Keratinocyte (primary cell): Measurements from ENCODE around the gene FAM229A. TPM values are rescaled to one million over a fixed set of nuclear protein-coding genes. Genes with fewer than 3 reads are reported as not detected.

Source experiments
- DNase-seq: peaks from one replicate; pipeline ENCODE4 v3.0.0-alpha.2; 2011; ENCODE audit warnings: low read depth, missing footprints, low spot score
- FAIRE-seq: peaks from 2 replicates; lab custom pipeline; 2011; peaks lifted over from hg19 to GRCh38; lab: Jason Lieb, UNC
- H2AFZ ChIP-seq: 2 replicates; pipeline ENCODE4 v1.6.0; 2012; ENCODE audit warnings: low read length, control low read depth, inconsistent platforms; ENCODE audit not compliant: control insufficient read depth
- H3K27ac ChIP-seq: 2 replicates; pipeline ENCODE4 v1.5.1; 2011; ENCODE audit warnings: low read length; ENCODE audit not compliant: control insufficient read depth, insufficient read depth
- H3K27me3 ChIP-seq: 3 replicates; pipeline ENCODE4 v1.6.0; 2011; ENCODE audit warnings: low read length; ENCODE audit not compliant: control insufficient read depth, insufficient read depth; ENCODE audit errors: extremely low read depth
- H3K36me3 ChIP-seq, 2 experiments: 2 replicates in 1 of 2; 3 replicates in 1 of 2; pipeline ENCODE4 v1.5.1; 2011; ENCODE audit warnings: low read length in 2 of 2, mild to moderate bottlenecking in 1 of 2; ENCODE audit not compliant: control insufficient read depth in 2 of 2, insufficient read depth in 2 of 2; ENCODE audit errors: extremely low read depth in 1 of 2
- H3K4me1 ChIP-seq: 3 replicates; pipeline ENCODE4 v1.5.1; 2011; ENCODE audit warnings: low read length; ENCODE audit not compliant: control insufficient read depth, insufficient read depth; ENCODE audit errors: extremely low read depth
- H3K4me2 ChIP-seq: 3 replicates; pipeline ENCODE4 v1.6.0; 2011; ENCODE audit warnings: low read depth, low read length; ENCODE audit not compliant: control insufficient read depth, insufficient read depth; ENCODE audit errors: extremely low read depth
- H3K4me3 ChIP-seq, 3 experiments: fragments of 200-600 bp in 1 of 3; sonication (generic) in 1 of 3; 2 replicates in 2 of 3; 3 replicates in 1 of 3; pipeline ENCODE4 v1.5.1; 2011 to 2016; ENCODE audit warnings: low read length in 3 of 3, mild to moderate bottlenecking in 3 of 3, control low read depth in 2 of 3, inconsistent platforms in 1 of 3, low read depth in 1 of 3, mixed read lengths in 1 of 3, mixed run types in 1 of 3, moderate library complexity in 1 of 3; ENCODE audit not compliant: control insufficient read depth in 2 of 3, insufficient read depth in 2 of 3; ENCODE audit errors: extremely low read depth in 1 of 3
- H3K79me2 ChIP-seq: 2 replicates; pipeline ENCODE4 v1.6.0; 2012; ENCODE audit warnings: low read length; ENCODE audit not compliant: control insufficient read depth, insufficient read depth
- H3K9ac ChIP-seq: 3 replicates; pipeline ENCODE4 v1.6.0; 2011; ENCODE audit warnings: low read length; ENCODE audit not compliant: control insufficient read depth, insufficient read depth; ENCODE audit errors: extremely low read depth
- H3K9me1 ChIP-seq: 3 replicates; pipeline ENCODE4 v1.6.0; 2011; ENCODE audit warnings: low read length; ENCODE audit not compliant: control insufficient read depth, insufficient read depth; ENCODE audit errors: extremely low read depth
- H3K9me3 ChIP-seq: 2 replicates; pipeline ENCODE4 v1.5.1; 2012; ENCODE audit warnings: low read depth, low read length; ENCODE audit not compliant: control insufficient read depth
- H4K20me1 ChIP-seq: 3 replicates; pipeline ENCODE4 v1.6.0; 2011; ENCODE audit warnings: low read length; ENCODE audit not compliant: control insufficient read depth, insufficient read depth; ENCODE audit errors: extremely low read depth
- CTCF ChIP-seq, 3 experiments: IDR thresholded peaks in 1 of 3; conservative IDR thresholded peaks in 1 of 3; optimal IDR thresholded peaks in 1 of 3; 2 replicates in 2 of 3; 3 replicates in 1 of 3; pipeline versions ENCODE3 to v1.5.1; 2011; ENCODE audit warnings: low read length in 3 of 3, mild to moderate bottlenecking in 3 of 3, moderate library complexity in 2 of 3, control low read depth in 1 of 3, inconsistent platforms in 1 of 3; ENCODE audit not compliant: insufficient read depth in 2 of 3; ENCODE audit errors: extremely low read depth in 1 of 3
- EZH2 ChIP-seq: IDR thresholded peaks from one replicate; pipeline ENCODE4 v1.6.1; 2012; ENCODE audit warnings: inconsistent platforms, mild to moderate bottlenecking, low read length, moderate library complexity
- dilution Hi-C: fragments of 300-500 bp; cut with MboI; formaldehyde crosslinking; loops from one replicate; pipeline ENCODE4 v1.7.0; 2020; ENCODE audit warnings: low sequenced_read_pairs; ENCODE audit not compliant: extremely low pct_ligation_motif_present
- polyA plus RNA-seq, 5 experiments: library from polyadenylated mRNA; depleted of rRNA in 3 of 5; stranded (reverse) in 3 of 5; stranded (forward) in 1 of 5; unstranded in 1 of 5; fragments of >200 nt; gene quantifications; 1 replicate in 1 of 5; 2 replicates in 3 of 5; 3 replicates in 1 of 5; pipeline versions ENCODE4 v1.2.1 to v1.2.3, GENCODE V29; 2011 to 2012; ENCODE audit warnings: missing spikeins in 2 of 5, low read depth in 1 of 5, low replicate concordance in 1 of 5

The FAM229A gene
- polyA plus RNA-seq, 1 donor (not counting 4 experiments of a cell fraction or from before 2014, with no cell fraction given): 1.1 TPM

GRCh38 chr1:32380057-32380456, 17.8 kb upstream of the FAM229A start:
- Histone ChIP-seq H3K9me3 (no peaks in the 10 kb centered on the region), H3K9ac (no peak overlapping the region), H3K9me1 (no peaks in the 10 kb centered on the region), H3K27me3 (no peaks in the 10 kb centered on the region), H3K79me2 (no peaks in the 10 kb centered on the region), H3K4me1 (no peaks in the 10 kb centered on the region), H3K4me3 (no peak overlapping the region), H4K20me1 (no peaks in the 10 kb centered on the region), H2AFZ (no peak overlapping the region), H3K36me3 (peaks cover 39 to 42% of the 10 kb centered on the region in 2 experiments), H3K27ac (no peak overlapping the region), H3K4me2 (no peak overlapping the region)
- TF ChIP-seq CTCF (optimal IDR thresholded peaks at IDR 0.05 in 1 of 3, IDR thresholded peaks at IDR 0.05 in 1 of 3, conservative IDR thresholded peaks at IDR 0.05 in 1 of 3; ENCODE audit: extremely low read depth in 1 of 3, insufficient read depth in 2 of 3, low read length in 3 of 3) (no peak), EZH2 (no peak)
- FAIRE-seq (no peak), DNase-seq (no peak)
- dilution Hi-C loops: no loop called here

GRCh38 chr1:32377541-32378220, 15.4 kb upstream of the FAM229A start:
- Histone ChIP-seq H3K4me3 (no peak overlapping the region), H3K9me1 (no peaks in the 10 kb centered on the region), H3K9me3 (no peaks in the 10 kb centered on the region), H4K20me1 (no peaks in the 10 kb centered on the region), H2AFZ (no peak overlapping the region), H3K4me2 (no peak overlapping the region), H3K4me1 (no peaks in the 10 kb centered on the region), H3K79me2 (no peaks in the 10 kb centered on the region), H3K27ac (no peak overlapping the region), H3K36me3 (peaks cover 43 to 57% of the 10 kb centered on the region in 2 experiments), H3K27me3 (no peaks in the 10 kb centered on the region), H3K9ac (no peak overlapping the region)
- FAIRE-seq: no peak
- no peak for TF ChIP-seq CTCF (optimal IDR thresholded peaks at IDR 0.05 in 1 of 3, IDR thresholded peaks at IDR 0.05 in 1 of 3, conservative IDR thresholded peaks at IDR 0.05 in 1 of 3; ENCODE audit: extremely low read depth in 1 of 3, insufficient read depth in 2 of 3, low read length in 3 of 3)
- TF ChIP-seq EZH2: no peak
- no peak for DNase-seq
- dilution Hi-C loops: no loop called here
